NB4 (cell line): Measurements from ENCODE around the gene ENGASE.

Experiments used
- DNase-seq: peaks from one replicate; pipeline ENCODE4 v3.0.0; 2010; ENCODE audit warnings: low read depth
- H3K4me3 ChIP-seq: one replicate; pipeline ENCODE4 v1.5.1; 2011; ENCODE audit warnings: mild to moderate bottlenecking, low read depth, low read length, moderate library complexity
- CTCF ChIP-seq: IDR thresholded peaks from one replicate; pipeline ENCODE4 v1.5.1; 2012; ENCODE audit warnings: low read depth, low read length
- MYC ChIP-seq: IDR thresholded peaks from 2 replicates; pipeline ENCODE4 v1.6.1; 2011; ENCODE audit warnings: low read depth, low read length
- POLR2A ChIP-seq: IDR thresholded peaks from 2 replicates; pipeline ENCODE4 v1.6.1; 2011; ENCODE audit warnings: mild to moderate bottlenecking; ENCODE audit not compliant: insufficient read length; ENCODE audit errors: extremely low read depth
- TF ChIP-seq, protein P1 (sequence below): IDR thresholded peaks from 2 replicates; pipeline ENCODE4 v1.6.1; 2011; ENCODE audit warnings: low read depth, low read length

The ENGASE gene

GRCh38 chr17:79108232-79108850 is 33.7 kb downstream of the ENGASE start:
- no peak for DNase-seq
- no peak for TF ChIP-seq MYC
- TF ChIP-seq POLR2A, result no peak
- no peak for TF ChIP-seq CTCF
- TF ChIP-seq, protein P1, sequence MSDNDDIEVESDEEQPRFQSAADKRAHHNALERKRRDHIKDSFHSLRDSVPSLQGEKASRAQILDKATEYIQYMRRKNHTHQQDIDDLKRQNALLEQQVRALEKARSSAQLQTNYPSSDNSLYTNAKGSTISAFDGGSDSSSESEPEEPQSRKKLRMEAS, result no peak
- H3K4me3 ChIP-seq, result no peak overlapping the region

DNA sequence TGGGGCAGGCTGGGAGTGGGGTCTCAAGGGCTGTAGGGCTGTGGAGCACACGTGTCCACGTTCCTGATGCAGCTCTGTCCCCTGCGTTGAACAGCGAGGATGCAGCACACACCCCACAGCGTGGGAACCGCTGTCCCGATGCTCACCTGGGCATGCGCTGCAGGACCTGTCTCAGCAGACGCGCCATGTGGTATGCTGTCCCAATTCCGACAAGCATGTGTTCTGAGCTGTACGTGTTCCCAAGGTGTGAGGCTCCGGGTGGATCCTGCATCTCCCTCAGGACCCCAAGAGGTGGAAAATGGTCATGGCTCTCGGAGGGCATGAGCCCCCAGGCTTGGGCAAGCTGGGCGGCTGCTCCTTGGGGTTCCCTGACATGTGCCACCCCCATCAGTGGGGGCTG is 34.2 kb downstream of the ENGASE start:
- no peak for DNase-seq
- TF ChIP-seq CTCF (no peak), MYC (no peak), POLR2A (no peak)
- TF ChIP-seq, protein P1, result no peak
- H3K4me3 ChIP-seq, result no peak overlapping the region

GRCh38 chr17:79109584-79109983 is 35.0 kb downstream of the ENGASE start:
- H3K4me3 ChIP-seq, result no peak overlapping the region
- TF ChIP-seq POLR2A (no peak), MYC (no peak), CTCF (peak; percentile 21)
- TF ChIP-seq, protein P1, result no peak
- no peak for DNase-seq

GRCh38 chr17:79111097-79111496 is 36.5 kb downstream of the ENGASE start:
- TF ChIP-seq, protein P1, result no peak
- no peak for TF ChIP-seq POLR2A
- no peak for TF ChIP-seq CTCF
- TF ChIP-seq MYC, result no peak
- no peak overlapping the region for H3K4me3 ChIP-seq
- DNase-seq, result no peak

GRCh38 chr17:79112471-79112870 is 37.8 kb downstream of the ENGASE start:
- no peak overlapping the region for H3K4me3 ChIP-seq
- no peak for DNase-seq
- TF ChIP-seq POLR2A (no peak), MYC (no peak), CTCF (no peak)
- TF ChIP-seq, protein P1, result no peak
